Occipital lobe (tissue), 2 donors: ENCODE measurements around the gene KIF18A. TPM values are rescaled to one million over a fixed set of nuclear protein-coding genes. Genes with fewer than 3 reads are reported as not detected.

Experiments
- small RNA-seq: library from RNA; depleted of rRNA; stranded (forward); fragments of <200 nt; gene quantifications from one replicate; pipeline ENCODE3, GENCODE V24; 2014
- total RNA-seq: library from RNA; depleted of rRNA; stranded (reverse); fragments of >200 nt; gene quantifications from one replicate; pipeline ENCODE4 v1.2.3, GENCODE V29; 2014

KIF18A gene
- total RNA-seq, 1 donor from 2014 or later, result 4.5 TPM

Small RNAs within 50 kb of the gene (small RNA-seq; reads per million reads assigned to genes)
- gene AC023206.1 (not detected), gene MIR610 (not detected)

Other genes with a start within 250 kb of the KIF18A start
- 25.6 TPM for gene METTL15, start 232 bp upstream of the KIF18A start, total RNA-seq